Measurements from ENCODE around the gene PPP1R12C.
"Not testable (repeated sequence)": the region's sequence is repeated elsewhere in the genome, so short reads cannot be mapped to it uniquely, and the experiment has no call there.

PPP1R12C gene

GRCh38 chr19:55116859-55117662 is at the start of gene PPP1R12C:
Gene PPP1R12C, minus strand, starts transcription at chr19:55117637. Its CDS starts 94 bp downstream, at chr19:55117543.
- no peak for DNase-seq

GRCh38 chr19:55166530-55167268 is 49.3 kb upstream of the PPP1R12C start, which contains the start of gene DNAAF3:
Gene DNAAF3, minus strand, starts transcription at chr19:55166613. Its CDS starts 200 bp downstream, at chr19:55166413.
- peak; percentile 17 to 55 for DNase-seq

GRCh38 chr19:55165952-55166529 is 48.6 kb upstream of the PPP1R12C start:
- peak; percentile 44 to 53 for DNase-seq

GRCh38 chr19:55161571-55162322 is 44.3 kb upstream of the PPP1R12C start:
- no peak for DNase-seq

- no peak for DNase-seq
These were observed 43.5 kb upstream of the PPP1R12C start for GRCh38 chr19:55160986-55161365.

- DNase-seq = peak; percentile 71 to 86
These were observed 42.9 kb upstream of the PPP1R12C start for GRCh38 chr19:55160128-55160985.

GRCh38 chr19:55158848-55159749 is 41.7 kb upstream of the PPP1R12C start:
- DNase-seq = no peak

- no peak for DNase-seq
These were observed 41.0 kb upstream of the PPP1R12C start for GRCh38 chr19:55158423-55158822.

- no peak for DNase-seq
These were observed 39.8 kb upstream of the PPP1R12C start, which contains the start of gene TNNI3 for GRCh38 chr19:55157064-55157908. Gene TNNI3, minus strand, starts transcription at chr19:55157732. Its CDS starts 143 bp downstream, at chr19:55157589.

- DNase-seq = no peak
These were observed 39.0 kb upstream of the PPP1R12C start for GRCh38 chr19:55156202-55157063.

GRCh38 chr19:55155784-55156183 is 38.3 kb upstream of the PPP1R12C start:
- DNase-seq = not testable (repeated sequence)

- no peak for DNase-seq
These were observed 36.3 kb upstream of the PPP1R12C start for GRCh38 chr19:55153652-55154264.

GRCh38 chr19:55152017-55152416 is 34.6 kb upstream of the PPP1R12C start:
- DNase-seq = no peak

- no peak for DNase-seq
These were observed 31.9 kb upstream of the PPP1R12C start, which contains the start of gene TNNT1 for GRCh38 chr19:55149078-55150003. Gene TNNT1, minus strand, starts transcription at chr19:55149206. Its CDS starts 2,049 bp downstream, at chr19:55147157.

- no peak for DNase-seq
These were observed 30.3 kb upstream of the PPP1R12C start for GRCh38 chr19:55147545-55148251.

- DNase-seq = no peak
These were observed 29.4 kb upstream of the PPP1R12C start for GRCh38 chr19:55146705-55147273.

All from bone marrow (tissue), 2 donors.